Left kidney (tissue), 2 donors: ENCODE measurements around the gene SPOCK1. TPM values are rescaled to one million over a fixed set of nuclear protein-coding genes. Genes with fewer than 3 reads are reported as not detected.

Experiments
- DNase-seq: peaks from one replicate; pipeline ENCODE4 v3.0.0-alpha.2; 2013
- polyA plus RNA-seq: library from polyadenylated mRNA; unstranded; fragments of 120-200 nt; gene quantifications from one replicate; pipeline ENCODE4 v1.2.1, GENCODE V29; 2013; ENCODE audit not compliant: insufficient read length

The SPOCK1 gene
- polyA plus RNA-seq, 1 donor: 7.9 TPM

GRCh38 chr5:137148159-137148558 is 351.0 kb downstream of the SPOCK1 start:
- DNase-seq: no peak

GRCh38 chr5:137147346-137147745 is 351.8 kb downstream of the SPOCK1 start:
- no peak for DNase-seq

GRCh38 chr5:137146402-137146890 is 352.7 kb downstream of the SPOCK1 start:
- DNase-seq: peak; percentile 77

GRCh38 chr5:137145721-137146120 is 353.4 kb downstream of the SPOCK1 start:
- DNase-seq: no peak

GRCh38 chr5:137144656-137145055 is 354.5 kb downstream of the SPOCK1 start:
- no peak for DNase-seq

- DNase-seq: no peak
These were observed 356.1 kb downstream of the SPOCK1 start for GRCh38 chr5:137142764-137143605.

GRCh38 chr5:137142346-137142745 is 356.8 kb downstream of the SPOCK1 start:
- no peak for DNase-seq

GRCh38 chr5:137141779-137142178 is 357.3 kb downstream of the SPOCK1 start:
- DNase-seq: no peak

DNA sequence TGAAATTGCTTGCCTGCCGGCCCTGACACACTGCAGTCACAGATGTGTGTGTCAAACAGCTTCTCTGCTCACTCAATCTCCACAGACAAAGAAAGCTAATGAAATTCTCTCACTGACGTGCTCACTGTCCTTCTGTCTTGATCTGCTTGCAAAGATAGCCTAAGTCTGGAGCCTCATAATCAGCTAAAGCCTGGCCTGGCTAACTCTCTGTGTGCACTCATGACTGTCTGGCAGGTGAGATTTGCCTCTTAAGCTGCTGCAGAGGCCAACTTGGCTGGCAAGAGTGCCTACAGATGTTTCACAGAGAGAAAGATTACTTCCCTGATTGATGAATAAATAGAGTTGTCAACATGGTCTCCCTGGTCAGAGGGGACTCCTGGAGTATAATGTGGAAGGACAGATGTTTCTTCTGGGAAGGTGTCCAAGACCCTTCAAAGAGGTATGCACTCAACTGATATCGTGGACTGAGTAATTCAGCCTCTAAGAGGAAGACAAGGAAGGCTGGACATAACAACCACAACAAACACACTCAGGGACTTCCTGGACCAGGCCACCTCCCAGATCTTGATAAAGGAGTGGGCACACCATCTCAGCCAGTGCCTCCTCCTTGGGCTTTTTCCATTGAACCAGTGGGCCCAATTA is 362.0 kb downstream of the SPOCK1 start:
- DNase-seq: no peak

- no peak for DNase-seq
These were observed 364.1 kb downstream of the SPOCK1 start for GRCh38 chr5:137134920-137135532.

DNA sequence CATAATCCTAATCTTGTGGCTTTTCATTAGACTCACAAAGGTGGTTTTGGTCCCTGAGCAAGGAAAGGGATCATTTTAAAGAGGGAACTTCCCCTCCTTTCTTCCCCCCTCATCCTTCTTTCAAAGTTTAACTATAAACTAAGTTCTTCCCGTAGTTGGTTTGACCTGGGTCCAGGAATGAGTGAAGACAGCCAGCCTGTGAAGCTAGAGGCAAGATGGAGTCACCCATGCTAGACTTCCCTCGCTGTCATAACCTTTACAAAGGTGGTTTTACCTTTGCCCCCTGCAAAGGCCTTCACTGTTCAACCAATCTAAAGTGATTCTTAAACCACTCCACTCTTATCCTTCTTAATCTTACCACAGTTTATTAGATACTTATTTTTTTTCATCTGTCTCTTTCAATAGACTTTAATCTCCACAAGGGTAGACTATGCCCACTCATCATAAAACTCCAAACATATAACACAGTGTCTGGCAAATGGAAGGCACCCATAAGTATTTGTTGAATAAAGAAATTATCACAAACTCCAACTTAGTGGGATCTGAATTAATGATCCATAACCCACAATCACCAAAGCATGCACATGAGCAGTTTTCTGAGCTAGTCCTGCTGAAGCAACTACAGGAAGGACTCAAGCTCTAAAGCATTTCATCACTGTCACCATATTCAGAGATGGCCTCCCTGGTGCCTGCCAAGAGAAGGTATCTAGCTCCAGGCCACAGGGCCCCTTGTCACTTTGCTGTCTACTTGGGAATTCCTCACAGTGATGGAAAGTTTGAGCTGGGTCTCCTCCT is 369.0 kb downstream of the SPOCK1 start:
- no peak for DNase-seq

DNA sequence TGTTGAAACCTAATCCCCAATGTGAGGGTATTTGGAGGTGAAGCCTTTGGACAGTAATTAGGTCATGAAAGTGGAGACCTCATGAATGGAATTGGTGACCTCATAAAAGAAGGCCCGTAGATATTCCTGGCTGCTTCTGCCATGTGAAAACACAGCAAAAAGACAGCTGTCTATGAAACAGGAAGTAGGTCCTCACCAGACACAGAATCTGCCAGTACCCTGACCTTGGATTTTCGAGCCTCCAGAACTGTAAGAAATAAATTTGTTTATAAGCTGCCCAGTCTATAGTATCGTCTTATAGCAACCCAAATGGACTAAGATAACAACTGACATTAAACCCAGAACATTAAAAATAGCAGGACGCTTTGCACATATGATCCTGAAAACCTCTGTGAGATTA is 371.1 kb downstream of the SPOCK1 start:
- no peak for DNase-seq

DNA sequence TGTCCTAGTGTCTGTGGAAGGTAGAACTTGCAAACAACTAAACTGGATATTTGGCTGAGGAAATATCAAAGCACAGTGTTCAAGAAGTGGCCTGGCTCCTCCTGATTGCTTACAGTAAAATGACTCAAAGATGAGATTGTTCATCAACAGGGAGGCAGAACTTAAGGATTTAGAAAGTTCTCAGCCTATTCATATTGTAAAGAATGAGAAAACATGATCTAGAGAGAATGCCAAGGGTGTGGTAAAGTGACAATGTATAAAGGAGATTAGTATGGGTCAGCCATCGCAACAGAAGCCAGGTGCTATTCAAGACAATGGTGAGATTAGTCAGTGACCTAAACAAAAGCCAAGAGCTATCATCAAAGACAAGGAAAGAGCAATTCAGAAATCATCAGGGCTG is 372.3 kb downstream of the SPOCK1 start:
- DNase-seq: no peak

GRCh38 chr5:137122558-137122957 is 376.6 kb downstream of the SPOCK1 start:
- DNase-seq: no peak

DNA sequence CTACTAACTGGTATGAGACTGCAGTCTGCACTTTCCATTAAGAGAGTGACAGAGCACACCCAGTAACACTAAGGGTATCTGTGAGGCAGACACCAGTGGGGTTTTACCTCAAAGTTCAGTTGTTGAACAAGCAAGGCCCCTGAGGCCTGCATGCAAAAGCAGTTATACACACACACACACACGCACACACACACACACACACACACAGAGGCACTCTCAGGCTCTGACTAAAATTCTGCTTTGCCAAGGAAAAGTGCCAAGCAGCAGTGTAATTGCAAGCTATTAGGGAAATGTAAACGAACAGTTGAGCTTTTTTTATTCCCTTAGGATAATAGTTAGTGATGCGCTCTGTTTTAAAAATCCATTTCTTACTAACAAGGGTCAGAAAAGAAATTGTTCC is 377.1 kb downstream of the SPOCK1 start:
- no peak for DNase-seq

DNA sequence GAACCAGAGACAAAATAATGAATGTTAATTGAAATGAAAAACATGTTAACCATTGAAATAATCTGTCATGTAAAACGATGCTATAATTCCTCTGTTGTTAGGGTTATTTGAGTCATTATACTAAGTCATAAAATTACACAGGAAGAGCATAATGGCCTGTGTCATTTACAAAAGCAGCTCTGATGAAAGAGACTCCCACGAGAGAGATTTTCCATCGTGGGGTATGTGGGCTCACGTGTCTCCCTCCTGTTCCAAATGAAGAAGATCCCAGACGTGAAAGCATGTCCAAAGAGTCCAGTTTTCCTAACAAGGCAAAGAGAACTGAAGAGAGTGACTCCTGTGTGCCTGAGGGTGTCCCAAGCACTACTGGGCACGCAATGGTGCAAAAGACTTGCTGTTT is 379.8 kb downstream of the SPOCK1 start:
- no peak for DNase-seq

DNA sequence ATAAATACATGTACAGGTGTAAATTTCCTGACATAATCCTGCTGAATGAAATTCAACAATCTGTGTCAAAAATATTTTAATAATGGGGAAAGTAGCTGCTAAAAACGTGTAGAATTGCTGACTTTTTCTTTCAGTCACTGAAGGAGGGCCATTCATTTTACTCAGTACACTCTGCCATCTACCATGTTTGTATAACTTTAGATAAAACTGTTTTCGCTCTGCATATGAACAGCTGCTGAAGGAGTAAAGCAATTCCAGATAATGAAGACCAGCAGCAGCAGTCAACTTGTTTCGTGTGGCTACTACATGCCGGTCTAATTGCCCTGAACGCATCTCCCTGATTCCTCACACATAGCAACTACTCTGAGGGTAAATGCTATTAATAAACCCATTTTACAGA is 380.5 kb downstream of the SPOCK1 start:
- DNase-seq: no peak

- DNase-seq: no peak
These were observed 384.0 kb downstream of the SPOCK1 start for GRCh38 chr5:137115152-137115551.

DNA sequence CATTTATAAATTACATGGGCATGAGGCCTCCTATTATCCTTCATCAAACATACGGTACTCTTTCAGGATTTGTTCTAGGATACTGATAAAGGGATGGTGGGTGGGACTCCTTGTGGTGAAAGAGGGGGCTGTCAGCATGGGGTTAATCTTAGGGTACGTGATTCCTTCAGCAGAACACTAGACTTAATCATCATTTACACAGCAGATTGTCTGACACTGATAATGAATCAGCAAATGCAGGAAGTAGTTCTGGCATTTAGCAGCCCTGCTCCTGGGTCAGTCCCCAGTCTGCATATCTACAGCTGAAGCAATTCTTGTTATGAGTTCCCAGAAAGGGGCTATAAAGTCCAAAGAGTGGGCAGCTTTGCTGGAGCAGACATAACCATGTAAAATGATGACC is 384.6 kb downstream of the SPOCK1 start:
- DNase-seq: no peak

GRCh38 chr5:137113939-137114338 is 385.2 kb downstream of the SPOCK1 start:
- no peak for DNase-seq

- DNase-seq: no peak
These were observed 386.0 kb downstream of the SPOCK1 start for GRCh38 chr5:137113161-137113560.

GRCh38 chr5:137105351-137106035 is 393.6 kb downstream of the SPOCK1 start:
- DNase-seq: no peak
